HepG2 (cell line): ENCODE measurements around the gene RBPMS2. TPM values are rescaled to one million over a fixed set of nuclear protein-coding genes. Genes with fewer than 3 reads are reported as not detected.

Experiments
- ATAC-seq: fragments of 200-7000 bp; cut with Tn5 transposase; 3 replicates; pipeline ENCODE4 v1.9.1; 2020; ENCODE audit warnings: mild to moderate bottlenecking, moderate library complexity
- BruUV-seq: library from RNA; stranded (reverse); fragments of 400-500 nt; replicated peaks from 2 replicates; lab custom pipeline; 2021; lab: Mats Ljungman, UMichigan
- CTCF ChIA-PET: fragments of 300-600 bp; formaldehyde crosslinking; extraction: SDS; loops from one replicate; lab custom pipeline; 2021; ENCODE audit warnings: low total read pairs, inconsistent platforms, low intra/inter-chr PET ratio; lab: Yijun Ruan, JAX
- POLR2A ChIA-PET: fragments of 350-600 bp; sonication (Branson Sonifier 250); formaldehyde crosslinking; loops from one replicate; lab custom pipeline; 2020; ENCODE audit warnings: antibody characterized with exemption, inconsistent platforms; lab: Yijun Ruan, JAX
- DNase-seq: peaks from one replicate; pipeline ENCODE4 v3.0.0-alpha.2; 2015; ENCODE audit warnings: low spot score
- FAIRE-seq: peaks from 3 replicates; lab custom pipeline; 2011; peaks lifted over from hg19 to GRCh38; lab: Jason Lieb, UNC
- H2AFZ ChIP-seq: one replicate; pipeline ENCODE4 v1.6.1; 2011; ENCODE audit warnings: low read length, inconsistent platforms
- H3K27ac ChIP-seq: fragments of 300-600 bp; 3 replicates; pipeline ENCODE4 v1.8.0; 2011; ENCODE audit warnings: mixed run types, mild to moderate bottlenecking, mixed read lengths, low read length, inconsistent platforms; ENCODE audit not compliant: insufficient read depth; ENCODE audit errors: extremely low read length
- H3K27me3 ChIP-seq, 2 experiments: fragments of 200-600 bp in 1 of 2; 2 replicates in 1 of 2; 3 replicates in 1 of 2; pipeline versions ENCODE4 v1.6.0 to v1.8.0; 2011; ENCODE audit warnings: low read length in 2 of 2, mild to moderate bottlenecking in 2 of 2, moderate library complexity in 2 of 2, inconsistent platforms in 1 of 2; ENCODE audit not compliant: insufficient read depth in 2 of 2, control insufficient read depth in 1 of 2
- H3K36me3 ChIP-seq, 2 experiments: fragments of 200-600 bp in 1 of 2; replicated peaks in 1 of 2; 2 replicates in 1 of 2; 3 replicates in 1 of 2; pipeline versions ENCODE4 v1.5.1 to v1.8.0; 2011; ENCODE audit warnings: low read length in 2 of 2, inconsistent platforms in 1 of 2; ENCODE audit not compliant: insufficient read depth in 2 of 2, control insufficient read depth in 1 of 2
- H3K4me1 ChIP-seq: 2 replicates; pipeline ENCODE4 v1.5.1; 2012; ENCODE audit warnings: low read length, inconsistent platforms; ENCODE audit not compliant: insufficient read depth
- H3K4me2 ChIP-seq: 2 replicates; pipeline ENCODE4 v1.6.0; 2011; ENCODE audit warnings: low read depth, low read length, inconsistent platforms
- H3K4me3 ChIP-seq, 3 experiments: fragments of 200-600 bp in 1 of 3; sonication (generic), shearing (Covaris generic) in 1 of 3; replicated peaks in 1 of 3; 2 replicates each; pipeline ENCODE4 v1.5.1; 2011 to 2016; ENCODE audit warnings: low read length in 3 of 3, inconsistent platforms in 2 of 3, low read depth in 2 of 3, mild to moderate bottlenecking in 2 of 3, control low read depth in 1 of 3, mixed read lengths in 1 of 3; ENCODE audit not compliant: insufficient read depth in 1 of 3
- H3K79me2 ChIP-seq: one replicate; pipeline ENCODE4 v1.6.1; 2011; ENCODE audit warnings: low read length, inconsistent platforms; ENCODE audit not compliant: insufficient read depth
- H3K9ac ChIP-seq: 2 replicates; pipeline ENCODE4 v1.6.0; 2011; ENCODE audit warnings: mild to moderate bottlenecking, low read depth, low read length, inconsistent platforms; ENCODE audit not compliant: insufficient read depth
- H3K9me3 ChIP-seq: 2 replicates; pipeline ENCODE4 v1.5.1; 2012; ENCODE audit warnings: mild to moderate bottlenecking, low read length
- H4K20me1 ChIP-seq: 2 replicates; pipeline ENCODE4 v1.6.0; 2011; ENCODE audit warnings: inconsistent platforms, mild to moderate bottlenecking, low read length, moderate library complexity; ENCODE audit not compliant: insufficient read depth
- POGZ ChIP-seq: sonication (generic); formaldehyde crosslinking; IDR thresholded peaks from 2 replicates; pipeline ENCODE4 v1.4.0; 2020; ENCODE audit warnings: mild to moderate bottlenecking, missing genetic modification reagents
- SKI ChIP-seq: fragments of 450-650 bp; IDR thresholded peaks from one replicate; pipeline ENCODE4 v1.6.1; 2018; ENCODE audit warnings: mild to moderate bottlenecking; ENCODE audit not compliant: partially characterized antibody
- ZHX1 ChIP-seq: sonication (generic); formaldehyde crosslinking; IDR thresholded peaks from 2 replicates; pipeline ENCODE4 v1.8.1; 2022; ENCODE audit warnings: low read depth, mild to moderate bottlenecking, missing genetic modification reagents
- ZMAT5 ChIP-seq: sonication (generic); formaldehyde crosslinking; IDR thresholded peaks from 2 replicates; pipeline ENCODE4 v1.5.0; 2020; ENCODE audit warnings: mild to moderate bottlenecking, low read depth, missing genetic modification reagents, borderline replicate concordance
- ZNF296 ChIP-seq: sonication (generic); formaldehyde crosslinking; conservative IDR thresholded peaks from 2 replicates; pipeline ENCODE4 v1.5.0; 2020; ENCODE audit warnings: mild to moderate bottlenecking, missing genetic modification reagents
- ZNF629 ChIP-seq: sonication (generic); formaldehyde crosslinking; conservative IDR thresholded peaks from 2 replicates; pipeline ENCODE4 v1.5.0; 2020; ENCODE audit warnings: missing genetic modification reagents
- ZNF850 ChIP-seq: sonication (generic); formaldehyde crosslinking; conservative IDR thresholded peaks from 2 replicates; pipeline ENCODE4 v1.9.0; 2021; ENCODE audit warnings: mild to moderate bottlenecking, missing genetic modification reagents
- WGBS: methylation state at CpG from one replicate; pipeline ENCODE4 v1.1.6; 2017; ENCODE audit warnings: low lambda C conversion rate; 5-methylcytosine and 5-hydroxymethylcytosine counted together
- in situ Hi-C: cut with HindIII; loops from 2 replicates; pipeline ENCODE4 v1.10.0; 2017; ENCODE audit warnings: low pct_unique_long_range_greater_than_20kb; ENCODE audit not compliant: extremely low pct_ligation_motif_present
- intact Hi-C: fragments of 100-400 bp; cut with micrococcal nuclease; formaldehyde crosslinking; loops from one replicate; pipeline ENCODE4 v1.10.0; 2022; ENCODE audit not compliant: unreplicated experiment
- polyA plus RNA-seq, 8 experiments: library from polyadenylated mRNA; depleted of rRNA in 3 of 8; stranded (reverse) in 7 of 8; unstranded in 1 of 8; fragments of >200 nt; fragmentation: Illumina TruSeq in 4 of 8; extraction: Trizol in 4 of 8; gene quantifications; 2 replicates each; pipeline versions ENCODE4 v1.2.1 to v1.2.3, GENCODE V29; 2011 to 2016; ENCODE audit warnings: low read depth in 4 of 8, missing spikeins in 1 of 8, mixed read lengths in 1 of 8; ENCODE audit not compliant: insufficient read depth in 1 of 8
- total RNA-seq, 5 experiments: library from RNA; depleted of rRNA; stranded (reverse); fragments of >200 nt; fragmentation: Illumina TruSeq; extraction: Trizol; gene quantifications; 2 replicates each; pipeline ENCODE4 v1.2.3, GENCODE V29; 2016; ENCODE audit warnings: low read depth in 1 of 5
- TF ChIP-seq, protein P1 (sequence below): sonication (generic); formaldehyde crosslinking; IDR thresholded peaks from 2 replicates; pipeline ENCODE4 v1.9.0; 2021; ENCODE audit warnings: missing genetic modification reagents, mild to moderate bottlenecking, borderline replicate concordance
- TF ChIP-seq, protein P2 (sequence below): sonication (generic); formaldehyde crosslinking; IDR thresholded peaks from 2 replicates; pipeline ENCODE4 v1.4.0; 2020; ENCODE audit warnings: missing genetic modification reagents, mild to moderate bottlenecking, borderline replicate concordance

RBPMS2 gene
- total and polyA plus RNA-seq, 2 of the 13 experiments (the other 11 are each of a cell fraction or from before 2014, with no cell fraction given), result 0.08 TPM; not detected in 1

GRCh38 chr15:64804619-64805018, 29.2 kb upstream of the RBPMS2 start (continued):
- TF ChIP-seq, protein P1, sequence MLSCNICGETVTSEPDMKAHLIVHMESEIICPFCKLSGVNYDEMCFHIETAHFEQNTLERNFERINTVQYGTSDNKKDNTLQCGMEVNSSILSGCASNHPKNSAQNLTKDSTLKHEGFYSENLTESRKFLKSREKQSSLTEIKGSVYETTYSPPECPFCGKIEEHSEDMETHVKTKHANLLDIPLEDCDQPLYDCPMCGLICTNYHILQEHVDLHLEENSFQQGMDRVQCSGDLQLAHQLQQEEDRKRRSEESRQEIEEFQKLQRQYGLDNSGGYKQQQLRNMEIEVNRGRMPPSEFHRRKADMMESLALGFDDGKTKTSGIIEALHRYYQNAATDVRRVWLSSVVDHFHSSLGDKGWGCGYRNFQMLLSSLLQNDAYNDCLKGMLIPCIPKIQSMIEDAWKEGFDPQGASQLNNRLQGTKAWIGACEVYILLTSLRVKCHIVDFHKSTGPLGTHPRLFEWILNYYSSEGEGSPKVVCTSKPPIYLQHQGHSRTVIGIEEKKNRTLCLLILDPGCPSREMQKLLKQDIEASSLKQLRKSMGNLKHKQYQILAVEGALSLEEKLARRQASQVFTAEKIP, result no peak
- TF ChIP-seq ZNF296 (no peak), ZMAT5 (no peak), ZNF850 (no peak), POGZ (no peak), SKI (no peak)
- TF ChIP-seq, protein P2, sequence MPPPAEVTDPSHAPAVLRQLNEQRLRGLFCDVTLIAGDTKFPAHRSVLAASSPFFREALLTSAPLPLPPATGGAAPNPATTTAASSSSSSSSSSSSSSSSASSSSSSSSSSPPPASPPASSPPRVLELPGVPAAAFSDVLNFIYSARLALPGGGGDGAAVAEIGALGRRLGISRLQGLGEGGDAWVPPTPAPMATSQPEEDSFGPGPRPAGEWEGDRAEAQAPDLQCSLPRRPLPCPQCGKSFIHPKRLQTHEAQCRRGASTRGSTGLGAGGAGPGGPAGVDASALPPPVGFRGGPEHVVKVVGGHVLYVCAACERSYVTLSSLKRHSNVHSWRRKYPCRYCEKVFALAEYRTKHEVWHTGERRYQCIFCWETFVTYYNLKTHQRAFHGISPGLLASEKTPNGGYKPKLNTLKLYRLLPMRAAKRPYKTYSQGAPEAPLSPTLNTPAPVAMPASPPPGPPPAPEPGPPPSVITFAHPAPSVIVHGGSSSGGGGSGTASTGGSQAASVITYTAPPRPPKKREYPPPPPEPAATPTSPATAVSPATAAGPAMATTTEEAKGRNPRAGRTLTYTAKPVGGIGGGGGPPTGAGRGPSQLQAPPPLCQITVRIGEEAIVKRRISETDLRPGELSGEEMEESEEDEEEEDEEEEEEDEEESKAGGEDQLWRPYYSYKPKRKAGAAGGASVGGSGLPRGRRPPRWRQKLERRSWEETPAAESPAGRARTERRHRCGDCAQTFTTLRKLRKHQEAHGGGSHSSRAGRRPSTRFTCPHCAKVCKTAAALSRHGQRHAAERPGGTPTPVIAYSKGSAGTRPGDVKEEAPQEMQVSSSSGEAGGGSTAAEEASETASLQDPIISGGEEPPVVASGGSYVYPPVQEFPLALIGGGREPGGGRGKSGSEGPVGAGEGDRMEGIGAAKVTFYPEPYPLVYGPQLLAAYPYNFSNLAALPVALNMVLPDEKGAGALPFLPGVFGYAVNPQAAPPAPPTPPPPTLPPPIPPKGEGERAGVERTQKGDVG, result no peak
- TF ChIP-seq, all 625 proteins: peak for 0

GRCh38 chr15:64803526-64803925, 28.1 kb upstream of the RBPMS2 start:
- Histone ChIP-seq H2AFZ (no peak overlapping the region), H3K9ac (no peak overlapping the region), H3K4me1 (peaks cover 9% of the 10 kb centered on the region), H3K79me2 (no peaks in the 10 kb centered on the region), H3K9me3 (no peaks in the 10 kb centered on the region), H3K27me3 (peaks cover 1 to 3% of the 10 kb centered on the region in 2 experiments; a peak in 2 of 5 replicates), H4K20me1 (no peaks in the 10 kb centered on the region), H3K27ac (no peak overlapping the region), H3K36me3 (no peaks in the 10 kb centered on the region)
- POLR2A ChIA-PET, result no interaction called here
- 90% methylated on average over 1 of the region's 1 CpG for WGBS
- intact Hi-C loops, result loop anchor here (2.0 kb wide), 1 partner anchor 57 kb away; no protein-coding TSS in a partner anchor
- no peak for DNase-seq
- FAIRE-seq, result no peak
- no peak for TF ChIP-seq ZHX1 (CRISPR knock-in tag)
- peak; percentile 70 for TF ChIP-seq ZNF629 (CRISPR knock-in tag)
- TF ChIP-seq, all 625 proteins: peak for 1
- H3K4me2 ChIP-seq, result no peak overlapping the region
- no peak overlapping the region for H3K4me3 ChIP-seq
- no TSS peak for BruUV-seq
- CTCF ChIA-PET, result no interaction called here
- in situ Hi-C loops, result no loop called here
- ATAC-seq, result no peak
